COLO668 (cell line): ENCODE results near the gene SLC29A2.
"Not testable (repeated sequence)": the region's sequence is repeated elsewhere in the genome, so short reads cannot be mapped to it uniquely, and the experiment has no call there.

Experiments used
- DNase-seq: peaks from one replicate; lab custom pipeline; 2025; ENCODE audit not compliant: unreplicated experiment; lab: John Stamatoyannopoulos, UW

The SLC29A2 gene

DNA sequence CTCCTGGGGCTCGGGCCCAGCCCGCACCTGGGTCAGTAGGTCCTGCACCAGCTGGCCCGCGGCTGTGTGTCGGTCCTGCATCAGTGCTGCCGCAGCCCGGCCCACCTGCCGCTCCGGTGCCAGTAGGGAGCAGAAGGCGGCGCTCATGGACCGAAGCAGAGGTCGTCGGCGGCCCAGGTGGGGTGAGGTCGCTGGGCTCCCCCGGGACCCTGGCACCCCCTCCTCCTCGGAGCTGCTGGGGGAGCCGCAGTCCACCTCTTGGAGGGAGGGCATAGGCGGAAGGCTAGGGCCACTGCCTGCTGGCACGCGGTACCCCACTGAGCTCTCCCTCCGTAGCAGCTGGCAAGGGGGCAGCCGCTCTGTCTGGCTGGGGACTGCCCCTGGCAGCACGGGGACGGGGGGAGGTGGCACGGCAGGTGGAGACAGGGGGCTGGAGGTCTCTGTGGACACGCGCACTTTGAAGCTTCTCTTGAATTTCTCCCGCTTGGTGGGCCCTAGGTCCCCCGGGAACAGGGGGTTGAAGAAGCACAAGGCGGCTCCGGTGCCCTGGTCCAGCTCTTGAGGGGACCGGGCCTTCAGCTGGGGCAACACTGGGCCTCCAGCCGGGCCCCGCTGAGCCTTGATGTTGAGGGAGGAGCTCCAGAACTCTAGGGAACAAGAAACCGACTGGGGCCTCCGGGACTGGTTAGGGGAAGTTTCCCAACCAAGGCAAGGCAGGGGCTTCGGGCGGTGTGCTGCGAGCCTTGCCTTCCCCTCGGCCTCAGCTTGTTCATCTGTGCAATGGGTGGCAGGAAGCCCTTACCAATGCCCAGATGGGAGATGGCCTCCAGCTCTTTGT lies 36.7 kb downstream of the SLC29A2 start:
- no peak for DNase-seq

DNA sequence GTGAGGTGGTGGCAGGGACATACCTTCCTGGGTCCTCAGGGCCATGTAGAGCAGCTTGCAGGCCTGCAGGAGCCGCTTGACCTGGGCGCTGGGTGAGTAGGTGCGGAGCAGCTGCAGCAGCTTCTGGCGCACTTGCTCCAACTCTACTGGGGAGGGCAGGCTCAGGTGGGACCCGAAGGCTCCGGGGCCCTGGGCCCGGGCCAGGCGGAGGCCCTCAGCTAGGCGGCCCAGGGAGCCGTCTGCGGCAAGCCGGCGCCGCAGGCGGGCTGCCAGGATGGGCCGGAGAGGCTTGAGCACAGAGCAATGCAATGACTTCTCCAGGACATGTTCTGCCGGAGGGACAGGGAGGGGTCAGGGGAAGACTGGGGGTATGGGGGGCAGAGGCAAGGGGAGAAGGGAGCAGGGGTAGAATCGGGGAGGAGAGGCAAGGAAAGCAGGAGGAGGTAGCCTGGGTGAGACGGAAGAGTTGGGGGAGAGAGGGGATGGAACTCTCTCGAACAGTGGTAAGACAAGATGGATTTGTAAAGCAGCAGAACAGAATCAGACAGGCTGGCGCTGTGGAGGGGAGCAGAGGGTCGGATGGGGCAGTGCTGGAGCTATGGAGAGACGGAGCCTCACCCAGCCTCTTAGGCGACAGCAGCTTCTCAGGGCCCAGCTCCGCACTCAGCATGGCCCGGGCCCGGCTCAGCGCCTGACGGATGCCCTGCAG lies 37.5 kb downstream of the SLC29A2 start:
- no peak for DNase-seq

DNA sequence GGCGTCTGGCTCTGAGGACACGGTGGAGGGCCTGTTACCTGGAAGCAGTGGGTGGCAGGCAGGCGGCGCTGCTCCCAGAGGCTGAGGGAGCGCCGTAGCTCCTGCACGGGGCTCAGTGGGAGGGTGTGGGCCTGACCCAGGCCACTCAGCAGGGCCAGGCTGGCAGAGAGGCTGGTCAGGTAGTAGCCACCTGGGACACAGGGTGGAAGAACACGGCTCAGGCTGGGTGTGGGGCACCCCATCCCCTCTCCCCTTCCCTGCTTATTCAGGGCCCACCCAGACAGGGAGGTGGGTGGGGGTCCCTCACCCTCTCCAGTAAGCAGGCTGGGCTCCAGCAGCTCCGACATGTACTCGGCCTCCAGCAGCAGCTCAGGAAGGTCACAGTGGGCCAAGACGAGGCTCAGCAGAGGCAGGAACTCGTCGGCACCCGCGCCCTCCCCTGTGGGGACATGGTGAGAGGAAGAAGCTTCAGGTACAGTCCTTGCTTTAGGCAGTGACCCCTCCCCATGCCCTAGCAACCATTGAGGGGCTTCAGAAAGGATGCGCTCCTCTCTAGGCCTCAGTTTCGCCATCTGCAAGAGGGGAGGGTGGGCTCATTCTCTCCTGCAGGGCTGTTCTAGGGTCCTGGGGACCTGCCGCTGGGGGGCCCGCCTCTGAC lies 38.2 kb downstream of the SLC29A2 start:
- DNase-seq = no peak

- no peak for DNase-seq
Observed at GRCh38 chr11:66332371-66333219, 39.0 kb downstream of the SLC29A2 start.

DNA sequence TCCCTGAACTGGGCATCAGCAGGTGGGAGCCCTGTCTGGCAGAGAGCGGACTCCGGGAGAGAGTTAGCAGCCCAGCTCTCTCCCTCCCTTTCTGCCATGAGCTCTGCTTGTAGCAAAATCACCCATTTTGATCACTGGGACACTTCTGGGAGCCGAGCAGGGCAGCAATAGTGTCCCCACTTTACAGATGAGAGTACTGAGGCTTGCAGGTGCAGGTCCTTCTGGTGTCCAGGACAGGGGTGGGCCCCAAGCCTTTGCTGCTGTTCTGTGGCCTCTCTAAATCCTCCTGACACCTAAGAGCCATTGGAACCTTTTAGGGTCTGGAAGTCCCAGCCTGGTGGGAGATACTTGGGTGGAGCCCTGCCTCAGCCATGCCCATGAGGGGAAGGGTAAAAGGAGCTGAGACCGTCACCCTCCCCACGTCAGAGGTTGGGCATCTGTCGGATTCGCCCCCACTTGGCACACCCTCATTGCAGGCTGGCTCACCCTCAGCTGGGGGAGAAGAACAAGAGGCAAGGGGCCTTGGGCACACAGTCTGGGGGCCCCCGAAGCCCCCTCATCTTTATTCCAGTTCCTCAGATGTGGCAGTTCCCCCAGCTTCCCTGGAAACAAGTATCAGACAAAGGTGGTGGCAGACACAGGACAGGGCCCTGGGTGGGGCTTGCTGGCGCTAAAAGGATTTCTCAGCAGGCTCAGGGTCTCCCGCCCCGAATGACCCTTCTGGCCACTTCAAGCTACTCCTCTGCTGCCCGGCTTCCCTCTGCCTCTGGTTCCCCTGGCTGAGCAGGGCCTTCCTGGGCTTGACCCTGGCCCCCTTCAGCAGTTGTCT lies 39.8 kb downstream of the SLC29A2 start:
- DNase-seq = no peak

GRCh38 chr11:66330931-66331330 lies 40.6 kb downstream of the SLC29A2 start:
- no peak for DNase-seq

- DNase-seq = no peak
Observed at GRCh38 chr11:66329165-66329673, 42.3 kb downstream of the SLC29A2 start.

DNA sequence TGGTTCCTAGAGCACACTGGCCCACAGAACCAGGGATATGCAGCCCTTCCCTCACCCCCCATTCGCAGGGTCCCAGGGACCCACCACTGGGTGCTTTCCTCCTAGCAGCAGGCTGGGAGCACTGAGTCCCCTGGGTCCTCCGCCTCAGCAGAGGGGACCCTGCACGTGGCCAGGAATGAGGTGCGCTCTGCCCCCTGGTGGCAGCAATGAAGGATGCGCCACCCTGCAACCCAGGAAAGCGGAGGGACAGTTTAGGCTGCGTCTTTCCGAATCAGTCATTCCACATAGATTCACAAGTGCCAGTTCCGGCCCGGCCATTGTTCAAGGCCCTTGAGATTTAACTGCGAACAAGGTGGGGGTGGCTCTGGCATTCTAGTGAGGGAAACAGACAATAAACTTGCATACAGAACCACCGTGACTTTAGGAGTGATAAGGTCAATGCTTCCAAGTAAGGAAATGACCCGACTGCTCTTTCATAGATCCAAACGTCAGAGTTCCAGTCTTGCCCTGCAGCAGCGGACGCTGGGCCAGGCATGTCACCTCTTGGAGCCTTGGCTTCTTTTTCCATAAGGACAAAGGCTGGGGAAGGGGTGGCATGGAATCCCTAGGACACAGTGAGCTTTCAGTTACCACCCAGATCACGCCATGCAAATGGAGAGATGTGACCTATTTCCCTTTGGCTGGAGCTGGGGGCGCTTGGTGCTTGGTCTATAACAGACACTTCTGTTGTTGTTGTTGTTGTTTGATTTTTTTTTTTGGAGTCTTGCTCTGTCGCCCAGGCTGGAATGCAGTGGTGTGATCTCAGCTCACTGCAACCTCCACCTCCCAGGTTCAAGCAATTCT lies 43.0 kb downstream of the SLC29A2 start:
- DNase-seq = peak; percentile 69

DNA sequence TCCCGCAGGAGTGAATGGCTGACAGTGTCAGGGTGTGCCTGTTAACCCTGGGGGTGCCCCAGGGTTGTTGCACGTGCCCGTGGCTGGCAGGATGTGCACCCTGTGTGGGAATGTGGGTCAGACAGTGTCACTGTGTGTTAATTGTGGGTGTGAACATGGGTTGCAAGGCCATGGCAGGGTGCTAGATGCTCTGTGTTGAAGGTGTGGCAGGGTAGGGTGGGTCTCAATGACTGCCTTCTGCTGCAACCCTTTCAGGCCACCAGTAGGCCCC lies 43.6 kb downstream of the SLC29A2 start:
- DNase-seq = no peak

GRCh38 chr11:66327171-66328030 lies 44.2 kb downstream of the SLC29A2 start:
- DNase-seq = no peak

- DNase-seq = no peak
Observed at GRCh38 chr11:66326261-66327111, 45.1 kb downstream of the SLC29A2 start.

- DNase-seq = no peak
Observed at GRCh38 chr11:66325263-66325671, 46.3 kb downstream of the SLC29A2 start.

DNA sequence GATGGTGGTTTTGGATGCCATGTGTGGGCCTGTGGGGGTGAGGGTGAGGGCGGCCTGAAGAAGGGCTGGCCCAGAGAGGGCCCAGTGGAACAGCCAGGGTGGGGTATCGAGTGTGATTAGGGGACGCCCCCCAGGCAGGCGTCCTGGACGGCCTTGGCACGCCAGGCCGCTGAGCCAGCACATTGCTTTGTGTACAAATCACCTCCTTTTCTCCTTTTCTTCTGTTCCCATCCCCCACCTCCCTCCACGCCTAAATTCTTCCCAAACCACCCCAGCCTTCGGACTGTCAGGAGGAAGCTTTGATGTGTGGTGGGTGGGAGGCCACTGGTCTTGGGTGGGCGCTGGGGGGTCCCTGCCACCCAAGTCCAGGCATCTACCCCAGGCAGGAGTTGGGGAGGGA lies 46.9 kb downstream of the SLC29A2 start:
- no peak for DNase-seq

DNA sequence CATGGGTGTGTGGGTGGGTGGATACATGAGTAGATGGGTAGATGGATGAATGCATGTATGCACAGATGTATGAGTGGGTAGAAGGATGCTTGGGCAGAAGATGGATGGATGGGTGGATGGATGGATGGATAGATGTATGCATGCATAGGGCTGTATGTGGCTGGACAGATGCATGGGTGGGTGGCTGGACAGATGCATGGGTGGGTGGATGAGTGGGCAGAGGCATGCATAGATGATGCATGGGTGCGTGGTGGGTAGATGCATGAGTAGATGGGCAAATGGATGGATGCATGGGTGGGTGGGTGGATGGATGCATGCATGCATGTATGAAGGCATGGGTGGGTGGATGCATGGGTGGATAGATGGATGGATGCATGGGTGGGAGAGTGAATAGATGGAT lies 47.9 kb downstream of the SLC29A2 start:
- DNase-seq = no peak

DNA sequence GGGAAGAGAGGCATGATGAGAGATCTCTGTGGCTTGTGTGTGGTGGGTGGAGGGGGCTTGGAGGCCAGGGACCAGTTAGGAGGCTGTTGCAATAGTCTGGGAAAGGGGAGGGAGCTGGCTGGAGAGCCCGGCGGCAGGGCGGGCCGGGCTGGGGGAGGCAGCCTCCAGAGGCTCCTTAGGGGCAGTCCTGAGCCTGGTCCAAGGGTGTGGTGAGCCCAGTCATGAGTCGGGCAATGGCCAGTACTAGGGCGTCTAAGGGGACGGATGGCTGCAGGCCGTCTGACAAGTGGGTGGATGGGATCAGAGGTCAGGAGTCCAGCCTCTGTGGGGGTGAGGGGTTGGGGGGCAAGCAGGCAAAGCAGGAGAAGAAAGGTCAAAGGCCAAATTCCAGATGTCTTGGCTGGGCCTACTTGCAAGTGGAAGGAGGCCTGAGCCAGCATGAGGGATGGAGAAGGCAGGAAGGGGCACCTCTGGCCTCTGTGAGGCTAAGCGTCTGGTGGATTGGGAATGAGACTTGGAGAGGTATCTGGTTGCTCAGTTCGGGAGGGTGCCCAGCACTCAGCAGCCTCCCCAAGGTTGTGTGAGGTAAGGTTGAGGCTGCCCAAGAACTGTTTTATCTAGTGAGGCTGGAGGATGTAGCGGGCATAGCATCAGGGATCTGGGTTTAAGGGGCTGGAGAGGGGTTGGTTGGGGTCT lies 48.7 kb downstream of the SLC29A2 start:
- DNase-seq = no peak

DNA sequence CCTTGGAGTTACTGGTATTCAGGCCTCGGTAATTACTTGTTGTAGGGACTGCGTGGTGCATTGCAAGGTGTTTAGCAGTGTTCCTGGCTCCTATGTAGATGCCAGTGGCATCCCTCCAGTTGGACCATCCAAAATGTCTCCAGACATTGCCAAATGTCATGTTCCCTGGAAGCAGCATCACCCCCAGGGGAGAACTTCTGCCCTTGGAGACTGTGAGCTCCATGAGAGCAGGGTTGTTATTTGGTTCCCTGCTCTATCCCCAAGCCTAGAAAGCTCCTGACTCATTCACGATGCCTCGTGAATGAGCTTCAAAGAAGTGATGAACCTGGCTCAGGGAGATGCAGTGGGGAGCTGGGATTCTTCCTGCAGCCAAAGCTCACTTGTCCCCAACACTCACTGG lies 50.0 kb downstream of the SLC29A2 start:
- no peak for DNase-seq

DNA sequence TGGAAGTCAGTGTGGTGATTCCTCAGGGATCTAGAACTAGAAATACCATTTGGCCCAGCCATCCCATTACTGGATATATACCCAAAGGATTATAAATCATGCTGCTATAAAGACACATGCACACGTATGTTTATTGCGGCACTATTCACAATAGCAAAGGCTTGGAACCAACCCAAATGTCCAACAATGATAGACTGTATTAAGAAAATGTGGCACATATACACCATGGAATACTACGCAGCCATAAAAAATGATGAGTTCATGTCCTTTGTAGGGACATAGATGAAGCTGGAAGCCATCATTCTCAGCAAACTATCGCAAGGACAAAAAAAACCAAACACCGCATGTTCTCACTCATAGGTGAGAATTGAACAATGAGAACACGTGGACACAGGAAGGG lies 50.8 kb downstream of the SLC29A2 start:
- not testable (repeated sequence) for DNase-seq
